Ishikawa (cell line): ENCODE results near the gene KCNQ1OT1.

ENCODE experiments used
- CEBPB ChIP-seq: IDR thresholded peaks from 2 replicates; pipeline ENCODE4 v1.6.1; 2012
- EP300 ChIP-seq: IDR thresholded peaks from 2 replicates; pipeline ENCODE4 v1.6.1; 2012; ENCODE audit warnings: borderline replicate concordance
- MAX ChIP-seq: IDR thresholded peaks from 2 replicates; pipeline ENCODE4 v1.6.1; 2012
- TAF1 ChIP-seq: IDR thresholded peaks from 2 replicates; pipeline ENCODE4 v1.6.1; 2012; ENCODE audit warnings: low read depth, mild to moderate bottlenecking
- TEAD4 ChIP-seq: IDR thresholded peaks from 2 replicates; pipeline ENCODE4 v1.6.1; 2012
- USF1 ChIP-seq: IDR thresholded peaks from 2 replicates; pipeline ENCODE4 v1.6.1; 2012
- ZBTB7A ChIP-seq: IDR thresholded peaks from 2 replicates; pipeline ENCODE4 v1.6.1; 2012; ENCODE audit warnings: low read depth

GRCh38 chr11:2569731-2570210, 130.0 kb downstream of the KCNQ1OT1 start:
- TF ChIP-seq TAF1 (no peak), TEAD4 (no peak), MAX (no peak), CEBPB (no peak), USF1 (no peak), EP300 (no peak), ZBTB7A (no peak)
